HEK293 (cell line): Measurements from ENCODE around the gene WDR55.

Experiments
- CTCF ChIA-PET: fragments of 350-600 bp; formaldehyde crosslinking; extraction: SDS; loops from one replicate; lab custom pipeline; 2021; ENCODE audit warnings: antibody characterized with exemption; lab: Yijun Ruan, JAX
- POLR2A ChIA-PET: fragments of 300-600 bp; formaldehyde crosslinking; extraction: SDS; loops from one replicate; lab custom pipeline; 2020; ENCODE audit warnings: antibody characterized with exemption, inconsistent platforms; lab: Yijun Ruan, JAX
- H3K27ac ChIP-seq: fragments of 200-500 bp; sonication (Bioruptor generic); 2 replicates; pipeline ENCODE4 v1.5.1; 2014; ENCODE audit warnings: low read depth, low read length, control low read depth, inconsistent platforms; ENCODE audit errors: extremely low read depth
- H3K36me3 ChIP-seq, 2 experiments: fragments of 200-500 bp in 1 of 2; sonication (Bioruptor generic) in 1 of 2; 1 replicate in 1 of 2; 2 replicates in 1 of 2; pipeline ENCODE4 v1.5.1; 2014 to 2017; ENCODE audit warnings: inconsistent platforms in 2 of 2, low read length in 2 of 2; ENCODE audit not compliant: control insufficient read depth in 2 of 2, insufficient read depth in 1 of 2
- H3K4me1 ChIP-seq: fragments of 200-500 bp; sonication (Bioruptor generic); 2 replicates; pipeline ENCODE4 v1.5.1; 2014; ENCODE audit warnings: mild to moderate bottlenecking, low read length, inconsistent platforms; ENCODE audit not compliant: control insufficient read depth, insufficient read depth
- H3K4me3 ChIP-seq: 2 replicates; pipeline ENCODE4 v1.5.1; 2011; ENCODE audit warnings: low read depth, mild to moderate bottlenecking, control low read depth, low read length, moderate library complexity
- H3K9me3 ChIP-seq: fragments of 200-500 bp; sonication (Bioruptor generic); 2 replicates; pipeline ENCODE4 v1.5.1; 2014; ENCODE audit warnings: low read depth, low read length, inconsistent platforms; ENCODE audit not compliant: control insufficient read depth, insufficient read depth
- MYNN ChIP-seq: fragments of 450-650 bp; formaldehyde crosslinking; IDR thresholded peaks from 2 replicates; pipeline ENCODE4 v1.5.1; 2016; ENCODE audit warnings: missing biosample characterization, missing genetic modification characterization, borderline replicate concordance
- PRDM10 ChIP-seq: fragments of 450-650 bp; formaldehyde crosslinking; IDR thresholded peaks from 2 replicates; pipeline ENCODE4 v1.5.1; 2016; ENCODE audit warnings: missing biosample characterization, missing genetic modification characterization
- SALL2 ChIP-seq: fragments of 450-650 bp; formaldehyde crosslinking; IDR thresholded peaks from 2 replicates; pipeline ENCODE4 v1.5.0; 2017; ENCODE audit warnings: missing biosample characterization, mild to moderate bottlenecking, missing genetic modification characterization, borderline replicate concordance
- YY1 ChIP-seq: fragments of 450-650 bp; formaldehyde crosslinking; IDR thresholded peaks from 2 replicates; pipeline ENCODE4 v1.5.1; 2018; ENCODE audit warnings: missing biosample characterization, missing genetic modification characterization
- ZFP3 ChIP-seq: fragments of 450-650 bp; formaldehyde crosslinking; IDR thresholded peaks from 2 replicates; pipeline ENCODE4 v1.5.1; 2016; ENCODE audit warnings: low read depth, missing biosample characterization, missing genetic modification characterization
- ZFP37 ChIP-seq: fragments of 450-650 bp; formaldehyde crosslinking; IDR thresholded peaks from 2 replicates; pipeline ENCODE4 v1.5.1; 2016; ENCODE audit warnings: missing biosample characterization, missing genetic modification characterization
- ZNF114 ChIP-seq: fragments of 450-650 bp; formaldehyde crosslinking; IDR thresholded peaks from 2 replicates; pipeline ENCODE4 v1.5.0; 2017; ENCODE audit warnings: missing biosample characterization, missing genetic modification characterization
- ZNF169 ChIP-seq: fragments of 450-650 bp; formaldehyde crosslinking; IDR thresholded peaks from 2 replicates; pipeline ENCODE4 v1.5.1; 2016; ENCODE audit warnings: missing biosample characterization, missing genetic modification characterization
- ZNF248 ChIP-seq: fragments of 450-650 bp; formaldehyde crosslinking; IDR thresholded peaks from 2 replicates; pipeline ENCODE4 v1.5.1; 2017; ENCODE audit warnings: missing biosample characterization, missing genetic modification characterization
- ZNF350 ChIP-seq: fragments of 450-650 bp; formaldehyde crosslinking; IDR thresholded peaks from 2 replicates; pipeline ENCODE4 v1.5.0; 2017; ENCODE audit warnings: missing biosample characterization, mild to moderate bottlenecking, missing genetic modification characterization
- ZNF354C ChIP-seq: fragments of 450-650 bp; formaldehyde crosslinking; IDR thresholded peaks from 2 replicates; pipeline ENCODE4 v1.5.1; 2016; ENCODE audit warnings: missing biosample characterization, missing genetic modification characterization, low read depth, borderline replicate concordance
- ZNF362 ChIP-seq: fragments of 450-650 bp; formaldehyde crosslinking; IDR thresholded peaks from 2 replicates; pipeline ENCODE4 v1.5.1; 2016; ENCODE audit warnings: missing biosample characterization, missing genetic modification characterization
- ZNF423 ChIP-seq: fragments of 450-650 bp; formaldehyde crosslinking; IDR thresholded peaks from 2 replicates; pipeline ENCODE4 v1.5.1; 2016; ENCODE audit warnings: missing biosample characterization, missing genetic modification characterization
- ZNF510 ChIP-seq: fragments of 450-650 bp; formaldehyde crosslinking; IDR thresholded peaks from 2 replicates; pipeline ENCODE4 v1.5.1; 2018; ENCODE audit warnings: mild to moderate bottlenecking, missing genetic modification characterization, missing biosample characterization; ENCODE audit not compliant: insufficient replicate concordance
- ZNF518A ChIP-seq: fragments of 450-650 bp; formaldehyde crosslinking; conservative IDR thresholded peaks from 2 replicates; pipeline ENCODE4 v1.5.1; 2016; ENCODE audit warnings: low read depth, missing biosample characterization, missing genetic modification characterization
- ZNF560 ChIP-seq: fragments of 450-650 bp; formaldehyde crosslinking; IDR thresholded peaks from 2 replicates; pipeline ENCODE4 v1.5.1; 2017; ENCODE audit warnings: missing biosample characterization, missing genetic modification characterization, borderline replicate concordance
- ZNF600 ChIP-seq: fragments of 450-650 bp; formaldehyde crosslinking; IDR thresholded peaks from 2 replicates; pipeline ENCODE4 v1.5.1; 2016; ENCODE audit warnings: missing biosample characterization, missing genetic modification characterization
- ZNF626 ChIP-seq: fragments of 450-650 bp; sonication (Bioruptor Pico); formaldehyde crosslinking; IDR thresholded peaks from 2 replicates; pipeline ENCODE4 v1.5.1; 2018; ENCODE audit warnings: missing biosample characterization, missing genetic modification characterization, inconsistent platforms
- ZNF629 ChIP-seq: fragments of 450-650 bp; formaldehyde crosslinking; IDR thresholded peaks from 2 replicates; pipeline ENCODE4 v1.5.1; 2017; ENCODE audit warnings: missing biosample characterization, missing genetic modification characterization
- ZNF776 ChIP-seq: fragments of 450-650 bp; formaldehyde crosslinking; IDR thresholded peaks from 2 replicates; pipeline ENCODE4 v1.5.0; 2017; ENCODE audit warnings: missing biosample characterization, missing genetic modification characterization, borderline replicate concordance
- ZSCAN4 ChIP-seq: fragments of 450-650 bp; formaldehyde crosslinking; IDR thresholded peaks from 2 replicates; pipeline ENCODE4 v1.5.1; 2017; ENCODE audit warnings: missing biosample characterization, missing genetic modification characterization

WDR55 gene

GRCh38 chr5:140694276-140694675 is 29.6 kb downstream of the WDR55 start (continued):
- TF ChIP-seq ZFP37 (tag by site-specific recombination) = no peak
- no peak for TF ChIP-seq ZNF354C (tag by site-specific recombination)

- POLR2A ChIA-PET = interaction anchor here (0.6 to 1.6 kb wide), 2 partner anchors 14 to 28 kb away, joined by 3 to 4 read pairs; no protein-coding TSS in a partner anchor
- CTCF ChIA-PET = interaction anchor here (0.8 kb wide), 1 partner anchor 320 kb away, joined by 3 read pairs; no protein-coding TSS in a partner anchor
- peaks cover 35 to 84% of the 10 kb centered on the region in 2 experiments for H3K36me3 ChIP-seq
Measured at GRCh38 chr5:140696891-140697492, 32.3 kb downstream of the WDR55 start.

More at GRCh38 chr5:140696891-140697492, 32.3 kb downstream of the WDR55 start:
- Histone ChIP-seq H3K27ac (no peak overlapping the region), H3K4me3 (no peak overlapping the region), H3K4me1 (0 out of 2 replicates have a peak, but pooled peaks cover 5% of the 10 kb centered on the region), H3K9me3 (no peaks in the 10 kb centered on the region)
- TF ChIP-seq ZNF626 (tag by site-specific recombination) (no peak), ZNF776 (tag by site-specific recombination) (no peak), ZNF248 (tag by site-specific recombination) (no peak), ZNF350 (tag by site-specific recombination) (no peak), ZNF114 (tag by site-specific recombination) (no peak), ZNF600 (no peak), PRDM10 (no peak), ZNF510 (tag by site-specific recombination) (no peak), ZNF629 (tag by site-specific recombination) (no peak), MYNN (tag by site-specific recombination) (no peak), YY1 (tag by site-specific recombination) (no peak), SALL2 (tag by site-specific recombination) (no peak), ZNF423 (tag by site-specific recombination) (no peak), ZNF362 (tag by site-specific recombination) (no peak), ZFP3 (no peak), ZNF518A (tag by site-specific recombination) (no peak), ZNF169 (tag by site-specific recombination) (no peak), ZNF560 (no peak), ZSCAN4 (tag by site-specific recombination) (no peak)
